GM23338 (cell line): ENCODE data around the gene FBXO34. TPM values are rescaled to one million over a fixed set of nuclear protein-coding genes. Genes with fewer than 3 reads are reported as not detected.

ENCODE experiments used
- ATAC-seq: fragments of 200-7000 bp; cut with Tn5 transposase; 3 replicates; pipeline ENCODE4 v1.9.1; 2020
- DNase-seq: peaks from one replicate; pipeline ENCODE4 v3.0.0-alpha.2; 2015; ENCODE audit warnings: low spot score
- H2AFZ ChIP-seq: fragments of 200-600 bp; sonication (generic); 2 replicates; pipeline ENCODE4 v1.8.0; 2016; ENCODE audit warnings: antibody characterized with exemption, mild to moderate bottlenecking, moderate library complexity
- H3F3A ChIP-seq: fragments of 200-600 bp; sonication (generic); replicated peaks from 2 replicates; pipeline ENCODE4 v1.8.0; 2017; ENCODE audit warnings: antibody characterized with exemption, mixed run types, low read depth
- H3K27ac ChIP-seq: fragments of 200-600 bp; sonication (generic); 2 replicates; pipeline ENCODE4 v1.6.1; 2016; ENCODE audit warnings: low read depth
- H3K27me3 ChIP-seq: fragments of 200-600 bp; sonication (generic); 2 replicates; pipeline ENCODE4 v1.8.0; 2016; ENCODE audit warnings: mild to moderate bottlenecking, mixed run types, moderate library complexity; ENCODE audit not compliant: insufficient read depth
- H3K36me3 ChIP-seq: fragments of 200-600 bp; sonication (generic); 2 replicates; pipeline ENCODE4 v1.8.0; 2016; ENCODE audit warnings: mild to moderate bottlenecking; ENCODE audit not compliant: insufficient read depth
- H3K4me1 ChIP-seq: fragments of 200-600 bp; sonication (generic); 2 replicates; pipeline ENCODE4 v1.8.0; 2016; ENCODE audit warnings: mild to moderate bottlenecking, moderate library complexity; ENCODE audit not compliant: insufficient read depth
- H3K4me2 ChIP-seq: fragments of 200-600 bp; sonication (generic); 2 replicates; pipeline ENCODE4 v1.7.1; 2017; ENCODE audit warnings: mixed run types
- H3K4me3 ChIP-seq: fragments of 200-600 bp; sonication (generic); 2 replicates; pipeline ENCODE4 v1.6.1; 2016; ENCODE audit warnings: mixed run types
- H3K79me2 ChIP-seq: fragments of 200-600 bp; sonication (generic); replicated peaks from 2 replicates; pipeline ENCODE4 v1.8.0; 2017; ENCODE audit warnings: mild to moderate bottlenecking; ENCODE audit not compliant: insufficient read depth
- H3K9me2 ChIP-seq: fragments of 200-600 bp; sonication (generic); 2 replicates; pipeline ENCODE4 v1.8.0; 2017; ENCODE audit not compliant: insufficient read depth
- H4K20me1 ChIP-seq: fragments of 200-600 bp; sonication (generic); replicated peaks from 2 replicates; pipeline ENCODE4 v1.8.0; 2017; ENCODE audit warnings: mild to moderate bottlenecking; ENCODE audit not compliant: insufficient read depth
- H3K27ac Mint-ChIP-seq: 2 replicates; pipeline ENCODE4 v1.8.0; 2020; ENCODE audit warnings: inconsistent platforms, mild to moderate bottlenecking, moderate library complexity, mixed read lengths
- H3K27me3 Mint-ChIP-seq: 3 replicates; pipeline ENCODE4 v1.8.0; 2022; ENCODE audit warnings: low read depth, mild to moderate bottlenecking, moderate library complexity, mixed read lengths, inconsistent platforms; ENCODE audit not compliant: insufficient read depth, poor library complexity
- H3K36me3 Mint-ChIP-seq: 3 replicates; pipeline ENCODE4 v1.8.0; 2021; ENCODE audit warnings: low read depth, mild to moderate bottlenecking, inconsistent platforms, moderate library complexity, mixed read lengths
- H3K4me1 Mint-ChIP-seq: 3 replicates; pipeline ENCODE4 v1.8.0; 2020; ENCODE audit warnings: mild to moderate bottlenecking, inconsistent platforms, mixed read lengths
- H3K4me3 Mint-ChIP-seq: 3 replicates; pipeline ENCODE4 v1.8.0; 2021; ENCODE audit warnings: moderate library complexity, mild to moderate bottlenecking, inconsistent platforms, mixed read lengths
- H3K9me3 Mint-ChIP-seq: 3 replicates; pipeline ENCODE4 v1.8.0; 2020; ENCODE audit warnings: moderate library complexity, mild to moderate bottlenecking, inconsistent platforms, mixed read lengths
- CREB1 ChIP-seq: fragments of 250-450 bp; sonication (Bioruptor Pico); IDR thresholded peaks from 2 replicates; pipeline ENCODE4 v1.5.0; 2020; ENCODE audit warnings: low read depth, mild to moderate bottlenecking, moderate library complexity
- ETS1 ChIP-seq: IDR thresholded peaks from 2 replicates; pipeline ENCODE4 v1.6.1; 2016; ENCODE audit warnings: antibody characterized with exemption
- EZH2 ChIP-seq: fragments of 200-600 bp; sonication (generic); IDR thresholded peaks from one replicate; pipeline ENCODE4 v1.8.0; 2017; ENCODE audit warnings: antibody characterized with exemption, mild to moderate bottlenecking, low read depth; ENCODE audit not compliant: unreplicated experiment
- EZH2phosphoT487 ChIP-seq: fragments of 200-600 bp; sonication (generic); IDR thresholded peaks from one replicate; pipeline ENCODE4 v1.8.1; 2018; ENCODE audit warnings: antibody characterized with exemption; ENCODE audit not compliant: unreplicated experiment
- JUNB ChIP-seq: IDR thresholded peaks from one replicate; pipeline ENCODE4 v1.6.1; 2016; ENCODE audit warnings: antibody characterized with exemption; ENCODE audit not compliant: unreplicated experiment
- NANOG ChIP-seq: IDR thresholded peaks from 2 replicates; pipeline ENCODE4 v1.6.1; 2016; ENCODE audit warnings: antibody characterized with exemption, borderline replicate concordance
- REST ChIP-seq: IDR thresholded peaks from one replicate; pipeline ENCODE4 v1.6.1; 2018; ENCODE audit warnings: antibody characterized with exemption; ENCODE audit not compliant: unreplicated experiment
- STAT1 ChIP-seq: IDR thresholded peaks from one replicate; pipeline ENCODE4 v1.6.1; 2016; ENCODE audit warnings: antibody characterized with exemption; ENCODE audit not compliant: unreplicated experiment
- ZNF331 ChIP-seq: fragments of 250-450 bp; sonication (Bioruptor Pico); IDR thresholded peaks from 2 replicates; pipeline ENCODE4 v1.5.0; 2020; ENCODE audit warnings: low read depth, mild to moderate bottlenecking, moderate library complexity
- ZNF462 ChIP-seq: fragments of 250-450 bp; sonication (Bioruptor Pico); IDR thresholded peaks from 2 replicates; pipeline ENCODE4 v1.5.0; 2020; ENCODE audit warnings: mild to moderate bottlenecking, moderate library complexity
- polyA plus RNA-seq: library from polyadenylated mRNA; unstranded; fragments of >200 nt; fragmentation: Nextera tagmentation; extraction: Ambion mirVana; gene quantifications from 2 replicates; pipeline ENCODE4 v1.2.1, GENCODE V29; 2016
- total RNA-seq: library from RNA; depleted of rRNA; stranded (reverse); fragments of >200 nt; shearing (Covaris generic); gene quantifications from 2 replicates; pipeline ENCODE4 v1.2.3, GENCODE V29; 2014

FBXO34 gene
- total and polyA plus RNA-seq, 2 experiments from 2014 or later: 9.4 to 13.4 TPM

DNA sequence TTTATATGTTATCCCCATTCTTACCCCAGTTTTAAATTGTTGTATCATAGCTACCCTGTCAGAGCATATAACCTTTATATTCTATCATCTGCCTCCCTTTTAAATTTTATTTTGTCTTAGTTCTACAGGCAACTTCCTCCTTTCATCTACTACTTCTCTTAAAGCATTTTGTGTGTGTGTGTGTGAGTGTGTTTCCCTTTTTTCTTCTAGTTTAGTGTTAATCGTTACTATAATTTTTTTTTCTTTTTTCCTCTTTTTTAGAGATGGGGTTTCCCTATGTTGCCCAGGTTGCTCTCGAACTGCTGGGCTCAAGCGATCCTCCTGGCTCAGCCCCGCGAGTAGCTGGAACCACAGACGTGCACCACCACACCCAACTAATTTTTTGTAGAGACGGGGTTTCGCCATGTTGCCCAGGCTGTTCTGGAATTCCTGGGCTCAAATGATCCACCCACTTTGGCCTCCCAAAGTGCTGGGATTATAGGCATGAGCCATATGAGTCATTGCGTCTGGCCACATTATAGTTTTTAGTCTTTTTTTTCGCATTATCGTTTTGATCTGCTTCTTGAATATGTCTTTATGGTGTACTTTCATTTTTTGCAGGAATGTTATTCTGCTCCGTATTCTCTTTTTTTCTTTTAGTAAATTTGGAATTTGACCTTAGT, 33.1 kb upstream of the FBXO34 start:
- Histone ChIP-seq H3K4me2 (no peak overlapping the region), H3K9me2 (no peaks in the 10 kb centered on the region), H4K20me1 (no peaks in the 10 kb centered on the region), H3F3A (no peaks in the 10 kb centered on the region), H3K4me1 (no peaks in the 10 kb centered on the region), H3K27ac (no peak overlapping the region), H3K27me3 (peaks cover 13% of the 10 kb centered on the region; the same call in 1 of the 2 replicates), H3K36me3 (no peaks in the 10 kb centered on the region), H3K79me2 (no peaks in the 10 kb centered on the region), H3K4me3 (no peak overlapping the region), H2AFZ (no peak overlapping the region)
- Mint-ChIP-seq H3K4me1 (peaks cover 3% of the 10 kb centered on the region; the same call in 1 of the 3 replicates), H3K9me3 (no peaks in the 10 kb centered on the region), H3K36me3 (no peaks in the 10 kb centered on the region), H3K27me3 (peaks cover 7% of the 10 kb centered on the region), H3K27ac (no peak overlapping the region), H3K4me3 (no peak overlapping the region)
- ATAC-seq (no peak), DNase-seq (no peak)
- TF ChIP-seq REST (no peak), CREB1 (CRISPR knock-in tag) (no peak), NANOG (no peak), JUNB (no peak), STAT1 (no peak), ZNF331 (CRISPR knock-in tag) (no peak), ETS1 (no peak), ZNF462 (no peak), EZH2phosphoT487 (no peak), EZH2 (no peak)
